ENCODE data around the gene GABBR2. TPM values are rescaled to one million over a fixed set of nuclear protein-coding genes. Genes with fewer than 3 reads are reported as not detected.

GABBR2 gene
- total and polyA plus RNA-seq, 7 experiments from 2014 or later = not detected

DNA sequence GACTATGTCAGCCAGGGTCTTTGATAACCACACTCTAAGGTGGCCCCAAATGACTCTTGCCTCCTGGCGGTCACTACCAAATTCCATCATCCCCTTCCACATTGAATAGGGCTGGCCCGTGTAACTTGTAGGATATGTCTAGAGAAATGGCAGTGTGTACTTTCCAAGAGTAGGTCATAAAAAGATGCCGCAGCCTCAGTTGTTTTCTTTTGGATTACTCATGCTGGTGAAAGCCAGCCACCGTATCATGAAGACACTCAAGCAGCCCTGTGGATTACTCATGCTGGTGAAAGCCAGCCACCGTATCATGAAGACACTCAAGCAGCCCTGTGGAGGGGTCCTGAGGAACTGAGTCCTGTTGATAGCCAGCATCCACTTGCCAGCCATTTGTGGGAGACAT, 281.2 kb downstream of the GABBR2 start:
- DNase-seq (no peak), ATAC-seq (no peak)
- ChIA-PET CTCF (no interaction called here), POLR2A (no interaction called here)
- H3K4me3 ChIP-seq (ENCODE audit: low read length) = no peak overlapping the region
- H3K4me3 Mint-ChIP-seq = no peak overlapping the region
- intact Hi-C loops (cut with micrococcal nuclease) = no loop called here
- no peak overlapping the region for H3K27ac ChIP-seq (ENCODE audit: low read depth, low read length)
- H3K27me3 Mint-ChIP-seq = peaks cover 0 to 9% (median 0%) of the 10 kb centered on the region in 5 donors
- no peaks in the 10 kb centered on the region for H3K4me1 Mint-ChIP-seq
- no peaks in the 10 kb centered on the region for H3K36me3 Mint-ChIP-seq
- H3K27ac Mint-ChIP-seq = no peak overlapping the region
- no peaks in the 10 kb centered on the region for H3K36me3 ChIP-seq (ENCODE audit: control insufficient read depth in 2 of 3, insufficient read depth in 3 of 3, low read length in 3 of 3)
- H3K4me1 ChIP-seq (ENCODE audit: control insufficient read depth in 2 of 2, insufficient read depth in 2 of 2, low read length in 2 of 2) = no peaks in the 10 kb centered on the region
- H3K9me3 ChIP-seq (ENCODE audit: control insufficient read depth in 2 of 3, low read length in 3 of 3) = no peaks in the 10 kb centered on the region
- H3K9me3 Mint-ChIP-seq = peaks cover 0 to 4% (median 0%) of the 10 kb centered on the region in 11 donors
- H3K27me3 ChIP-seq (ENCODE audit: control insufficient read depth in 2 of 2, insufficient read depth in 2 of 2, low read length in 2 of 2) = no peaks in the 10 kb centered on the region

- H3K4me3 Mint-ChIP-seq = no peak overlapping the region
- DNase-seq (no peak), ATAC-seq (no peak)
- H3K36me3 Mint-ChIP-seq = no peaks in the 10 kb centered on the region
- Histone ChIP-seq H3K27ac (ENCODE audit: low read depth, low read length) (no peak overlapping the region), H3K9me3 (ENCODE audit: control insufficient read depth in 2 of 3, low read length in 3 of 3) (no peaks in the 10 kb centered on the region), H3K36me3 (ENCODE audit: control insufficient read depth in 2 of 3, insufficient read depth in 3 of 3, low read length in 3 of 3) (no peaks in the 10 kb centered on the region), H3K27me3 (ENCODE audit: control insufficient read depth in 2 of 2, insufficient read depth in 2 of 2, low read length in 2 of 2) (no peaks in the 10 kb centered on the region), H3K4me1 (ENCODE audit: control insufficient read depth in 2 of 2, insufficient read depth in 2 of 2, low read length in 2 of 2) (no peaks in the 10 kb centered on the region), H3K4me3 (ENCODE audit: low read length) (no peak overlapping the region)
- H3K4me1 Mint-ChIP-seq = no peaks in the 10 kb centered on the region
- no peak overlapping the region for H3K27ac Mint-ChIP-seq
- intact Hi-C loops (cut with micrococcal nuclease) = no loop called here
- peaks cover 0 to 4% (median 0%) of the 10 kb centered on the region in 11 donors for H3K9me3 Mint-ChIP-seq
- peaks cover 0 to 10% (median 6%) of the 10 kb centered on the region in 5 donors for H3K27me3 Mint-ChIP-seq
- ChIA-PET CTCF (no interaction called here), POLR2A (no interaction called here)
These were observed 283.7 kb downstream of the GABBR2 start for GRCh38 chr9:98425079-98425478.

GRCh38 chr9:98419260-98419603, 289.5 kb downstream of the GABBR2 start:
- H3K4me1 Mint-ChIP-seq = peaks cover 0 to 2% (median 0%) of the 10 kb centered on the region in 7 donors

DNA sequence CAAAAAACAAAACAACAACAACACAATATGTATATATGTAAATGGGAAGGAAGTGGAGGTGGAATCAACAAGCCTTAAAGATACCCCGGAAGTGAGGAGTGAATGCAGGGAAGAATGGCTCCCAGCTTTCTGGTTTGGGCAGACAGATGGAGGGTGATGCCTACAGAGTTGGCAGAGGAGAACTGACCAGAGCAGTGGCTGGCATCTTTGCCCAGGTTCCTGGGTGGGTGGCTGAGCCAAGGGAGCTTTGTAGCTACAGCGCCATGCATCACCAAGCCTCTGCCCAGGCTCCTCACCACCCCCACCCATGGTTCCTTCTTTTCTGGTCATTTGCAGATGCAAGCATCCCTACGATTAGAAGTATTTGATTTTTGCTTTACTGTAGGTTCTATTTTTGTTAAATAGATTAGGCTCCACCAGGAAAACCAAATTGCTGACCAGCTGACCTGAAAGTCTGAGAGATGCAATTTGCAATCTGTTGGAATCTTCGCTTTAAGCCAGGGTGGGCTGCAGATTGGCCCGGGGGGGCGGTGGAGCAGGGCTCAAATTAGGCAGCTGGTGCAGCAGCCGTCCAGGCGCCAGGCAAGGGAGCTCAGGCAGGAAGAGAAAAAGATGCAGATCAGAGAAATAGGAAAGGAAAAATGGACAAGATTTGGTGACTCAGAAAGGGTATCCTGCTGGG, 290.0 kb downstream of the GABBR2 start:
- no peaks in the 10 kb centered on the region for H3K27me3 ChIP-seq (ENCODE audit: control insufficient read depth in 2 of 2, insufficient read depth in 2 of 2, low read length in 2 of 2)
- intact Hi-C loops (cut with micrococcal nuclease) = no loop called here
- no peak overlapping the region for H3K4me3 Mint-ChIP-seq
- no peaks in the 10 kb centered on the region for H3K36me3 ChIP-seq (ENCODE audit: control insufficient read depth in 2 of 3, insufficient read depth in 3 of 3, low read length in 3 of 3)
- no peak overlapping the region for H3K27ac Mint-ChIP-seq
- POLR2A ChIA-PET = no interaction called here
- CTCF ChIA-PET = no interaction called here
- peaks cover 14 to 54% (median 30%) of the 10 kb centered on the region in 5 donors for H3K27me3 Mint-ChIP-seq
- peaks cover 0 to 3% (median 0%) of the 10 kb centered on the region in 11 donors for H3K9me3 Mint-ChIP-seq
- no peak overlapping the region for H3K4me3 ChIP-seq (ENCODE audit: low read length)
- H3K4me1 Mint-ChIP-seq = peaks cover 0 to 4% (median 0%) of the 10 kb centered on the region in 7 donors
- ATAC-seq = no peak
- no peaks in the 10 kb centered on the region for H3K9me3 ChIP-seq (ENCODE audit: control insufficient read depth in 2 of 3, low read length in 3 of 3)
- H3K27ac ChIP-seq (ENCODE audit: low read depth, low read length) = no peak overlapping the region
- no peak for DNase-seq
- no peaks in the 10 kb centered on the region for H3K4me1 ChIP-seq (ENCODE audit: control insufficient read depth in 2 of 2, insufficient read depth in 2 of 2, low read length in 2 of 2)
- H3K36me3 Mint-ChIP-seq = no peaks in the 10 kb centered on the region

More at GRCh38 chr9:98419260-98419603, 289.5 kb downstream of the GABBR2 start:
- no peaks in the 10 kb centered on the region for H3K9me3 ChIP-seq (ENCODE audit: control insufficient read depth in 2 of 3, low read length in 3 of 3)
- POLR2A ChIA-PET = no interaction called here
- CTCF ChIA-PET = no interaction called here
- H3K4me3 Mint-ChIP-seq = no peak overlapping the region
- H3K9me3 Mint-ChIP-seq = peaks cover 0 to 1% (median 0%) of the 10 kb centered on the region in 11 donors
- no peak for DNase-seq
- no peaks in the 10 kb centered on the region for H3K36me3 ChIP-seq (ENCODE audit: control insufficient read depth in 2 of 3, insufficient read depth in 3 of 3, low read length in 3 of 3)
- H3K27me3 Mint-ChIP-seq = peaks cover 10 to 49% (median 26%) of the 10 kb centered on the region in 5 donors
- H3K27ac Mint-ChIP-seq = no peak overlapping the region
- intact Hi-C loops (cut with micrococcal nuclease) = no loop called here
- H3K4me1 ChIP-seq (ENCODE audit: control insufficient read depth in 2 of 2, insufficient read depth in 2 of 2, low read length in 2 of 2) = no peaks in the 10 kb centered on the region
- H3K4me3 ChIP-seq (ENCODE audit: low read length) = no peak overlapping the region
- no peaks in the 10 kb centered on the region for H3K36me3 Mint-ChIP-seq
- no peaks in the 10 kb centered on the region for H3K27me3 ChIP-seq (ENCODE audit: control insufficient read depth in 2 of 2, insufficient read depth in 2 of 2, low read length in 2 of 2)
- no peak overlapping the region for H3K27ac ChIP-seq (ENCODE audit: low read depth, low read length)
- ATAC-seq = no peak

- Histone ChIP-seq H3K9me3 (ENCODE audit: control insufficient read depth in 2 of 3, low read length in 3 of 3) (no peaks in the 10 kb centered on the region), H3K36me3 (ENCODE audit: control insufficient read depth in 2 of 3, insufficient read depth in 3 of 3, low read length in 3 of 3) (no peaks in the 10 kb centered on the region), H3K27ac (ENCODE audit: low read depth, low read length) (no peak overlapping the region), H3K4me1 (ENCODE audit: control insufficient read depth in 2 of 2, insufficient read depth in 2 of 2, low read length in 2 of 2) (no peaks in the 10 kb centered on the region), H3K4me3 (ENCODE audit: low read length) (no peak overlapping the region), H3K27me3 (ENCODE audit: control insufficient read depth in 2 of 2, insufficient read depth in 2 of 2, low read length in 2 of 2) (no peaks in the 10 kb centered on the region)
- ATAC-seq (no peak), DNase-seq (no peak)
- no peak overlapping the region for H3K4me3 Mint-ChIP-seq
- H3K27me3 Mint-ChIP-seq = peaks cover 15 to 63% (median 30%) of the 10 kb centered on the region in 5 donors
- intact Hi-C loops (cut with micrococcal nuclease) = no loop called here
- H3K36me3 Mint-ChIP-seq = no peaks in the 10 kb centered on the region
- H3K4me1 Mint-ChIP-seq = peaks cover 0 to 4% (median 0%) of the 10 kb centered on the region in 7 donors
- peaks cover 0 to 3% (median 0%) of the 10 kb centered on the region in 11 donors for H3K9me3 Mint-ChIP-seq
- ChIA-PET POLR2A (no interaction called here), CTCF (no interaction called here)
- no peak overlapping the region for H3K27ac Mint-ChIP-seq
These were observed 292.2 kb downstream of the GABBR2 start for GRCh38 chr9:98416294-98417248.

DNA sequence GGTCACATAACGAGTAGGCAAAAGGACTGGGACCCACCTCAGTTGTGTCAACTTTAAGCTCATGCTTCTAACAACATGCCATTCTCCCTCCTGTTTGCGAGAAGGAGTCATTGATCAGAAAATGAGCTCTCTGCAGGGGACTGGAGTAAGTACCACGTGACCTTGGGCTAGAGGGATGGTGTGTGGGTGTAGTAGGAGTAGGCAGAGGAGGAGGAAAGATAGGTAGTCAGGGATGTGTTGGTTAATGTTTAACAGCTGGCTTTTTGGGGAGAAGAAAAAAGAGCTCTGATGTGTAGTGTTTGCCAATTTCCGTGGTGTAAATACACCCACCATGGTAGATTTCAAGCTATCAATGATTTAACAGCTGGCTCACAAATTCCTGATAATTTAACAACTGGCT, 293.0 kb downstream of the GABBR2 start:
- H3K27me3 Mint-ChIP-seq = peaks cover 16 to 63% (median 27%) of the 10 kb centered on the region in 5 donors
- intact Hi-C loops (cut with micrococcal nuclease) = no loop called here
- H3K4me1 Mint-ChIP-seq = peaks cover 0 to 4% (median 1%) of the 10 kb centered on the region in 7 donors
- H3K9me3 Mint-ChIP-seq = peaks cover 0 to 3% (median 0%) of the 10 kb centered on the region in 11 donors
- no peak for DNase-seq
- no peak overlapping the region for H3K4me3 Mint-ChIP-seq
- no peak overlapping the region for H3K4me3 ChIP-seq (ENCODE audit: low read length)
- no peak overlapping the region for H3K27ac ChIP-seq (ENCODE audit: low read depth, low read length)
- no peaks in the 10 kb centered on the region for H3K9me3 ChIP-seq (ENCODE audit: control insufficient read depth in 2 of 3, low read length in 3 of 3)
- no peak overlapping the region for H3K27ac Mint-ChIP-seq
- no peak for ATAC-seq
- H3K4me1 ChIP-seq (ENCODE audit: control insufficient read depth in 2 of 2, insufficient read depth in 2 of 2, low read length in 2 of 2) = no peaks in the 10 kb centered on the region
- ChIA-PET POLR2A (no interaction called here), CTCF (no interaction called here)
- no peaks in the 10 kb centered on the region for H3K27me3 ChIP-seq (ENCODE audit: control insufficient read depth in 2 of 2, insufficient read depth in 2 of 2, low read length in 2 of 2)
- no peaks in the 10 kb centered on the region for H3K36me3 Mint-ChIP-seq
- no peaks in the 10 kb centered on the region for H3K36me3 ChIP-seq (ENCODE audit: control insufficient read depth in 2 of 3, insufficient read depth in 3 of 3, low read length in 3 of 3)

All from naive thymus-derived CD4-positive, alpha-beta T cell (primary cell).